Osteoblast (primary cell): ENCODE measurements around the gene TTC21B. TPM values are rescaled to one million over a fixed set of nuclear protein-coding genes. Genes with fewer than 3 reads are reported as not detected.
A peak's percentile ranks its signal among the peaks of the same experiment; 100 is the strongest.

Experiments used
- DNase-seq: peaks from one replicate; pipeline ENCODE4 v3.0.0; 2011; ENCODE audit warnings: low spot score, mixed read lengths; ENCODE audit not compliant: insufficient read length; ENCODE audit errors: missing footprints
- H2AFZ ChIP-seq: 2 replicates; pipeline ENCODE4 v1.6.0; 2011; ENCODE audit warnings: mild to moderate bottlenecking, low read length
- H3K27ac ChIP-seq: 2 replicates; pipeline ENCODE4 v1.5.1; 2011; ENCODE audit warnings: mild to moderate bottlenecking, low read depth, low read length, moderate library complexity
- H3K27me3 ChIP-seq: 2 replicates; pipeline ENCODE4 v1.6.0; 2012; ENCODE audit warnings: mild to moderate bottlenecking, control low read depth, inconsistent platforms, low read length, moderate library complexity; ENCODE audit not compliant: insufficient read depth
- H3K36me3 ChIP-seq: 2 replicates; pipeline ENCODE4 v1.5.1; 2011; ENCODE audit warnings: mild to moderate bottlenecking, low read length, control low read depth, moderate library complexity; ENCODE audit not compliant: insufficient read depth
- H3K4me1 ChIP-seq: 2 replicates; pipeline ENCODE4 v1.5.1; 2011; ENCODE audit warnings: mild to moderate bottlenecking, low read length, control low read depth, moderate library complexity; ENCODE audit not compliant: insufficient read depth
- H3K4me2 ChIP-seq: 2 replicates; pipeline ENCODE4 v1.6.0; 2011; ENCODE audit warnings: mild to moderate bottlenecking, low read length; ENCODE audit not compliant: insufficient read depth
- H3K4me3 ChIP-seq: fragments of 200-600 bp; sonication (generic); 3 replicates; pipeline ENCODE4 v1.5.1; 2012; ENCODE audit warnings: mild to moderate bottlenecking, low read length, inconsistent platforms; ENCODE audit not compliant: insufficient read depth
- H3K79me2 ChIP-seq: 2 replicates; pipeline ENCODE4 v1.6.0; 2012; ENCODE audit warnings: mild to moderate bottlenecking, low read length, control low read depth, inconsistent platforms; ENCODE audit not compliant: insufficient read depth
- H3K9me3 ChIP-seq: 2 replicates; pipeline ENCODE4 v1.5.1; 2011; ENCODE audit warnings: low read depth, low read length, control low read depth
- H4K20me1 ChIP-seq: 2 replicates; pipeline ENCODE4 v1.6.0; 2012; ENCODE audit warnings: mild to moderate bottlenecking, low read length, control low read depth; ENCODE audit not compliant: insufficient read depth
- CTCF ChIP-seq: IDR thresholded peaks from 2 replicates; pipeline ENCODE4 v1.5.1; 2011; ENCODE audit warnings: mild to moderate bottlenecking, low read depth, low read length, moderate library complexity; ENCODE audit errors: extremely low read depth
- total RNA-seq: library from RNA; depleted of rRNA; stranded (reverse); fragments of >200 nt; gene quantifications from 2 replicates; pipeline ENCODE4 v1.2.3, GENCODE V29; 2012

Gene TTC21B
- total RNA-seq, 1 donor: 25.7 TPM

DNA sequence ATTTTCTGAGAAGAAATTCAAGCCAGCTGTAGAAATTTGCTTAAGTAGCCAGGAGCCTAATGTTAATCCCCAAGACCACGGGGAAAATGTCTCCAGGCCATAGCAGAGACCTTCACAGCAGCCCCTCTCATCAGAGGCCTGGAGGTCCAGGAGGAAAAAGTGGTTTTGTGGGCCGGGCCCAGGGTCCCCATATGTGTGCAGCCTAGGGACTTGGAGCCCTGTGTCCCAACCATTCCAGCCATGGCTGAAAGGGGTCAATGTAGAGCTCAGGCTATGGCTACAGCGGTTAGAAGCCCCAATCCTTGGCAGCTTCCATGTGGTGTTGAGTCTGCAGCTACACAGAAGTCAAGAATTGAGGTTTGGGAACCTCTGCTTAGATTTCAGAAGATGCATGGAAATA lies 14.2 kb upstream of the TTC21B start:
- no peaks in the 10 kb centered on the region for H3K4me1 ChIP-seq

DNA sequence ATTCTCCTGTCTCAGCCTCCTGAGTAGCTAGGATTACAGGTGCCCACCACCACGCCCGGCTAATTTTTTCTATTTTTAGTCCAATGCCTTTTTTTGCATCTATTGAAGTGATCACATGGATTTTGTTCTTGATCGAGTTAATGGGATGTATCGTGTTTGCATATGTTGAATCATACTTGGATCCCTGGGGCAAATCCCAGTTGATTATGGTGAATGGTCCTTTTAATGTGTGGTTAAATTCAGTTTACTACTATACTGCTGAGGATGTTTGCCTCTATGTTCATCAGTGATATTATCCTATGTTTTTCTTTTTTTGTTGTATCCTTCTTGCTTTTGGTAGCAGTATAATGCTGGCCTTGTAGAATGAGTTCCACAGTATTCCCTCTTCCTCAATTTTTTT lies 8.2 kb upstream of the TTC21B start:
- Histone ChIP-seq H3K79me2 (no peaks in the 10 kb centered on the region), H2AFZ (no peak overlapping the region), H3K4me1 (no peaks in the 10 kb centered on the region), H3K9me3 (no peaks in the 10 kb centered on the region), H3K27me3 (no peaks in the 10 kb centered on the region), H3K36me3 (no peaks in the 10 kb centered on the region), H3K27ac (no peak overlapping the region), H4K20me1 (no peaks in the 10 kb centered on the region), H3K4me3 (no peak overlapping the region), H3K4me2 (no peak overlapping the region)
- TF ChIP-seq CTCF: no peak
- no peak for DNase-seq

More for the DNA sequence above, 14.2 kb upstream of the TTC21B start:
- DNase-seq: no peak
- H3K4me2 ChIP-seq: no peak overlapping the region
- H4K20me1 ChIP-seq: no peaks in the 10 kb centered on the region
- no peaks in the 10 kb centered on the region for H3K9me3 ChIP-seq
- no peak overlapping the region for H2AFZ ChIP-seq
- no peak overlapping the region for H3K27ac ChIP-seq
- no peak for TF ChIP-seq CTCF
- no peaks in the 10 kb centered on the region for H3K36me3 ChIP-seq
- H3K79me2 ChIP-seq: no peaks in the 10 kb centered on the region
- no peak overlapping the region for H3K4me3 ChIP-seq
- H3K27me3 ChIP-seq: no peaks in the 10 kb centered on the region

- Histone ChIP-seq H3K9me3 (no peaks in the 10 kb centered on the region), H3K4me3 (no peak overlapping the region), H3K27ac (no peak overlapping the region), H3K27me3 (no peaks in the 10 kb centered on the region), H3K4me2 (no peak overlapping the region), H3K79me2 (no peaks in the 10 kb centered on the region), H3K36me3 (no peaks in the 10 kb centered on the region), H3K4me1 (peaks cover under 1% of the 10 kb centered on the region), H2AFZ (no peak overlapping the region), H4K20me1 (no peaks in the 10 kb centered on the region)
- TF ChIP-seq CTCF: no peak
- no peak for DNase-seq
Measured at GRCh38 chr2:165959371-165959770, 5.8 kb upstream of the TTC21B start.

- Histone ChIP-seq H3K27me3 (no peaks in the 10 kb centered on the region), H4K20me1 (no peaks in the 10 kb centered on the region), H3K27ac (no peak overlapping the region), H3K4me3 (no peak overlapping the region), H3K9me3 (no peaks in the 10 kb centered on the region), H3K4me1 (peaks cover 4% of the 10 kb centered on the region), H3K79me2 (no peaks in the 10 kb centered on the region), H2AFZ (peak overlapping the region; percentile 47), H3K36me3 (no peaks in the 10 kb centered on the region), H3K4me2 (no peak overlapping the region)
- no peak for DNase-seq
- TF ChIP-seq CTCF: no peak
Measured at GRCh38 chr2:165958313-165958960, 4.9 kb upstream of the TTC21B start.
